Measurements from ENCODE around the gene GPC5.

The GPC5 gene

DNA sequence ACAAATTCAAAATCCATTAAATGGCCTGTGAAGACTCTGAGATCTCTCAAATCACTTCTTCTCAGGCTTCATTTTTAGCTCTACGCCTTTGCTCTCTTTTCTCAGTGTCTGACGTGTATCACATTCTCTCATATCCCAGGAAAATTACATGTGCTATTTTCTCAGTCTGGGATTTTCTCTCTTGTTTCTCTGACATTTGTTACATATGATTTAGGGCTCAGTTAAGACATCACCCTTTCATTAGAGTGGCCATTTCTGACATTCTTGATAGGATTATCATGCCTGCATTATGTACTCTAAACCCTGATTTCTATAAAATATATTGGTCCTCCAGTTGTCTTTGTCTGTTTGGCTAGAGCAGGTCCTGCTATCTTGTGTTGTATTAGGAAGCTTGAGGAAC lies 136.6 kb downstream of the GPC5 start:
- no peak for DNase-seq (ENCODE audit: low read depth in 1 of 2, low spot score in 1 of 2)

DNA sequence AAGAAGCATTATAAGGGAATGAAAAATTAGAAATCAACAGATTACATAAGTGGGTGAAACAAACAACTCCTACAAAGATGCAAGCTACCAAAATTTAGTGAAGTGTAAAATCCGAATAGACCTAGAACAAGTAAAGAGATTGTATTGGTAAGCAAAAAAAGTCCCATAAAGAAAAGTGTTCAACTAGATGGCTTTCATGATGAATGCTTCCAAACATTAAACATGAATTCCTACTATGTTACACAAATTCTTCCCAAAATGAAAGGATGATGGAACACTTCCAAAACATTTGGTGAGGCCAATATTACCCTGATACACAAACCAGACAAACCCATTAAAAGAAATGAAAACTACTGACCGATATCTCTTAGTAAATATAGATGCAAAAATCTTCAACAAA lies 139.0 kb downstream of the GPC5 start:
- no peak for DNase-seq (ENCODE audit: low read depth in 1 of 2, low spot score in 1 of 2)

DNA sequence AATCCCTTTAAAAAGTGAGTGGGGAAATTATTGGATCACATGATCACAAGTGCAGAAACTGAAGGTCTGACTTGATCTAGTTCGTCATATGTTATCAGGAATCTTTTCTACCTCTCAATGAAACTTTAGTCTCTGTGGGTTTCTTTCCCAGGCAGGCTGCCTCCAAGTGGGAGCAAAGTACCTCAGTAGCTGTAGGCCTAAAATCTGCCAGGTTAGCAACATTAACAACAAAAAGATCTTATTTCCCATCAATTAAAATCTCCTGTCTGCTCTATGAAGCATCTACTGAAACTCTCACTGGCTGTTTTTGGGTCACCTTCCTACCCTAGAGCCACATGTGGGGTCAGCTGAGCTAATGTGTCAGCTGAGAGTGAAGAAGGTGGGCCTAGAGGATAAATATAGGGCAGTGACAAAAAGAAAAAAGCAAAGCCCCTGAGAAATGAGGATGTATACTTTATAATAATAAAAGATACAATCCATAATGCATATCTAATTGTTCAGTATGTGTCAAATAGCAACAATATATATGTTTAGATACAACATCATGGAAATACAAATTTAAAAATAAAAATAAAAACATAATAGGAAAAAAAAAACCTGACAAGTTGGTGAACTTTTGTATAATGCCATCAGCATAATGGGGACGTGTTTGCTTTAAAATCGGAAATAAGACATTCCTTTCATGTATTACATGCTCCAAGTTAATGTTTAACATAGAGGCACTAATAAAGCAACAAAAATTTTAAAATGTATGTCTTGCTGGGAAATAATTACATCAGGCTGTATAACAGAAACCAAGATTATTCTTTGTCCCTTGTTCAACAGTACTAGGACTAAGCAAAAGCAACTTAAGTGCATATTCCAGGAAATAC lies 141.1 kb downstream of the GPC5 start:
- DNase-seq (ENCODE audit: low read depth in 1 of 2, low spot score in 1 of 2), result no peak

DNA sequence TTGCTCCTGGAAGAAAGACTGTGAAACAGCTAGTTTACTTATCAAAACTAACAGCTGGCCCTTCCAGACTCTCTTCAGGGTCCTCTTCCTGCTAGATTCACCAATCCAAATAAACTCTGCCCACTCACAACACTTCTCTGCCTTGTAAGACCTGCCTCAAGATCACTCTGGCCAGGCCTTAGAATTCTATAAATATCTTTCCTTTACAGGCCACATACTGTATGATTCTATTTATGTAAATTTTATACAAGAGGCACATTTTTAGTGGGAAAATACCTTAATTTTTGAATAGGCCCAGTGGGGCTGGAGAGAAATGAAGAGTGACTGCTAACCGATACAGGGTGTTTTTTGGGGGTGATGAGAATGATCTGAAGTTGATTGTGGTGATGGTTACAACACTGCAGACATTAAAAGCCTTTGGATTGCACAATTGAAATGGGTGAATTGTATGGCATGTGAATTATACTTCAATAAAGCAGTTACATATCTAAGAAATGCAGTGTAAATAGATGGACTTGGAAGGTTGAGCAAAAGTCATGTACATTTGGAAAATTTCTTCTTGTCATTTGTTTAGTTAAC lies 141.8 kb downstream of the GPC5 start:
- no peak for DNase-seq (ENCODE audit: low read depth in 1 of 2, low spot score in 1 of 2)

DNA sequence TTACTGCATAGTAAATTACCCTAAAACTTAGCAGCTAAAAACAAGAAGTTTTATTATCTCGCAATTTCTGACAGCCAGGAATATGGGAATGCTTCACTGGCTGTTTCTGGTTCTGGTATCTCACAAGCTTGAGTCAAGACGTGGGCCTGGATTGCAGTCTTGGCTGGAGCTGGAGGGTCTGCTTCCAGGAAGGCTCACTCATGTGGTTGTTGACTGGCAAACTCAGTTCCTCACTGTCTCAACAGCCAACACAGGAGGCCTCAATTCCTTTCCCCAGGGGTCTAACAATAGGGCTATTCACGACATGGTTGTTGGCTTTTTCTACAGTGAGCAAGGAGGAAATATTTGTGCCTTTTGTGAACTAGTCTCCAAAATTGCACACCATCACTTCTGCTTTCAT lies 146.3 kb downstream of the GPC5 start:
- no peak for DNase-seq (ENCODE audit: low read depth in 1 of 2, low spot score in 1 of 2)

DNA sequence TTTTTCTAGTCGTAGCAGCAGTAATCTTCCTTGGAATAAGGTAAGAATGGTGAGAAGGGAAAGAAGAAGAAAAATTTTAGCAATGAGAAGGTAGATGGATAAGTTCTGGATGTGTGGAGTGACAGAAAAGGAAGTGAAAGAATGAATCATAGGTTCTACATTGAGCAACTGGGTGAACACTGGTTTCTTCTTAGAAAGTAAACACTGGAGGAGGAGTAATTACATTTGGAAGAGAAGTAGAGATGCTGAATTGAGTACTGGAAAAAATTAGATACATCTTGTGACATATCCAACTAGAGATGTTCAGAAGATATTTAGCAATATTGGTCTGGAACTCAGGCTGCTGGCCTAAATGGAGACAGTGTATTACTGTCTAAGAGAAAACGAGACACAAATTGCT lies 148.5 kb downstream of the GPC5 start:
- no peak for DNase-seq (ENCODE audit: low read depth in 1 of 2, low spot score in 1 of 2)

DNA sequence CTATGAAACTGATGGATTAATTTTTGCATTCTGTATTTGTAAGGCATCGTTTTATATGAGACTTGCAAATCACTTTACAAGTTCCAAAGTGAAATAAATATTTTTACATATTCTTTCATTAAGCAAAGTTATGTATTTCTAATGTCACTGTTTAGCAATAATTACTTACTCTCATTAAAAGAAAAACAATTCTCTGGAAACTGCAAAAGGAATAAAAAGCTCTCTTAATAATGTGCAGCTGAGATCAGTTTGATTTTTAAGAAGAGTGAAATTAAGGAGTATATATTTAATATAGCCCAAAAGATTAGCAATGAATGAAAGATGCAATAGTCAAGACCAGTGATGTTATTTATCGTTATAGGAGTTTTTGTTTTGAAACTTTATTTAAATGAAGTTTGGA lies 155.2 kb downstream of the GPC5 start:
- no peak for DNase-seq (ENCODE audit: low read depth in 1 of 2, low spot score in 1 of 2)

DNA sequence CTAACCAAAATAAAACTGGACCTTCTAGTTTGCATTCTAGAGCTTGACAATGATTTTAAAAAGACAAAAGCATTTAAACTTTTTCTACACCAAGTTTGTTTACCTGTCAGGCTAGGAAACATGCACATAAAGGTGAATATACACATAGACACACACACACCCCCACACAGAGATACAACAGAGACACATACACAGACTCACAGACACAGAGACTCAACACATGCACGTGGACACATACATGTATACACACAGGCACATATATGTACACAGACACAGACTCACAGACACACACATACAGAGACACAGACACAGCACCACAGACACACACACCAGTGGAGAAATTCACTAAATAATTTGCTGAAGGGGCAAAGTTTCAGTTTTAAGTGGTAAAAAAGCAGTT lies 155.7 kb downstream of the GPC5 start:
- DNase-seq (ENCODE audit: low read depth in 1 of 2, low spot score in 1 of 2), result no peak

DNA sequence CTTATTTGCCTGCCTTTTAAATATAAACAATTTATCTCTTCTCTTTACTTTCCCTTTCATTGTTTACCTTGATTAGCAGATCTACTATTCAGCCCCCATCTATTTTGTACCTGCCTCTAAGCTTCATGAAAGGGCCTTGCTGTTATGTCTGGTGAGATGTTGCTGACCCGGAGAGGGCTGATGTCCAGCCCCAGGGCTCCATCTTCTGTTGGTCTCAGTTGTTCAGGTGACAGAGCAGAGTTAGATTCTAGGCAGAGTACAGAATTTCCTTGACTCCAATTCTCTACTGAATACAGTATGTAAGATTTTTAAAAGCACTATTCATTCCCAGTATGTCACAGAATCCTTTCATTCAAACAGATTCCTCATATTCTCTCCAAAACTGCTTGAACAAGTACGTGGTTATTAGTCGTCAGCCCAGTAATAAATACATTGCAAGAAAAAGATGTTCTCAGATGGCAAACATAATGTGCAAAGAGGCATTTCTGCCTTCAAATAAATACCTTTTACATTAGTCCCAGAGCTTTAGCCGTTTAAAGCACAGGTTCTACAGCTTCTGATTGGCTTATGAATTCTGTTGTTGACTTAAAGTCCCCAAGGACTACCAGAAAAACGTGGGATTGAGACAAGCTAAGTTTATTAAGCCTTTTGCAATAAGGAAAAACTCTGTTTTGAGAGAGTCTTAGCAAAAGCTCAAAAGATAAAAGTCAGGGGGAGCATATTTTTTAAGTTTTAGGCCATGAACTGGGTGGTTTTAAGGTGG lies 159.1 kb downstream of the GPC5 start:
- DNase-seq (ENCODE audit: low read depth in 1 of 2, low spot score in 1 of 2), result no peak

DNA sequence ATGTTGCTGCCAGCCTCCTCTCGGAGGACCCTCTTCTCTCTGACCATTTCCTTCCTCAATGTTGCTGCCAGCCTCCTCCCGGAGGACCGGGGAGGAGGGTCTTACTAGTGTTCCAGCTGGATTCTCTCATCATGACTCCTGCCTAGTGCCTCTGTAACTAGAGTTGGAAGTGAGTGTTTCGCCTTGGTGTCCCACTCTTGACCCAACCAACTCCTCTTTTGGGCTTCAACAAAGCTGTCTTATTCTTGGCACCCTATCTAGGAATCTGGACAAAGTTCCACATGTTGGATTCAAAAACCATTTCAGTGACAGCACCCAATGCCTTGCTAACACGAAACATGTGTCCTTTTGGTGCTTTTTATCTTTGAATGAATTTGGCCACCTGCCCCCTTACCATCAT lies 165.4 kb downstream of the GPC5 start:
- DNase-seq (ENCODE audit: low read depth in 1 of 2, low spot score in 1 of 2), result no peak

DNA sequence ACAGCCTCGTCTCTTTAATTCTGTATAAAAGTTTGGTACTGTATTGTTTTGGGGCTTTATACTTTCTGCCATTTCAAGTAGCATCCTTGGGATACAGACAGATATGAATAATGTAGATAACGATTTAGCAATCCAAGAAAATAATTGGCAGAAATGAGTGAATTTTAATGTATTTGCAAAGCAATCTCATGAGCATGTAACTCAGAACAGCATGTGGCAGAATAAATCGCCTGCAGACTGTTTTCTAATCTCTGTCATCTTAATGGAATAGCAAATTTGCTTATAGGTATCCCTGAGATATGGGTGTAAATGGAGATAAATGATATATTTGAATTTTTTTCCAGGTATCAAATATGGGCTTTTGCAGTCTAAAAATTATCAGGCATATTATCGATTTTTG lies 166.0 kb downstream of the GPC5 start:
- DNase-seq (ENCODE audit: low read depth in 1 of 2, low spot score in 1 of 2), result no peak

DNA sequence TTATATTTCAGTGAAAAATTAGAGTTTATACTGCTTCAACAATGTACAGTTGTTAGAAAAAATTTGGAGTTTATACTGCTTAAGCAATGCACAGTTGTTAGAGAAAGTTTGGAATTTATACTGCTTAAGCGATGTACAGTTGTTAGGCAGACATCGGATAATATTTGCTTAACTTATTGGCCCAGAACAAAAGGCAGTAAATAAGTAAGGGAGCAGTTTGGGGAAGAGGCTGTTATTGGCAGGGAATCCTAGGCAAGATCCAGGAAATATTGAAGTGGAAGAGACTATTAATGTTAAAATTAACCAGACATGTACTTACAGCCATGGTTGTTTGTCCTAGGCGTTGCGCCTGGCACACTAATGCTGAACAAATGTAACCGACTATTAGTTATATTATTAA lies 166.9 kb downstream of the GPC5 start:
- DNase-seq (ENCODE audit: low read depth in 1 of 2, low spot score in 1 of 2), result no peak

DNA sequence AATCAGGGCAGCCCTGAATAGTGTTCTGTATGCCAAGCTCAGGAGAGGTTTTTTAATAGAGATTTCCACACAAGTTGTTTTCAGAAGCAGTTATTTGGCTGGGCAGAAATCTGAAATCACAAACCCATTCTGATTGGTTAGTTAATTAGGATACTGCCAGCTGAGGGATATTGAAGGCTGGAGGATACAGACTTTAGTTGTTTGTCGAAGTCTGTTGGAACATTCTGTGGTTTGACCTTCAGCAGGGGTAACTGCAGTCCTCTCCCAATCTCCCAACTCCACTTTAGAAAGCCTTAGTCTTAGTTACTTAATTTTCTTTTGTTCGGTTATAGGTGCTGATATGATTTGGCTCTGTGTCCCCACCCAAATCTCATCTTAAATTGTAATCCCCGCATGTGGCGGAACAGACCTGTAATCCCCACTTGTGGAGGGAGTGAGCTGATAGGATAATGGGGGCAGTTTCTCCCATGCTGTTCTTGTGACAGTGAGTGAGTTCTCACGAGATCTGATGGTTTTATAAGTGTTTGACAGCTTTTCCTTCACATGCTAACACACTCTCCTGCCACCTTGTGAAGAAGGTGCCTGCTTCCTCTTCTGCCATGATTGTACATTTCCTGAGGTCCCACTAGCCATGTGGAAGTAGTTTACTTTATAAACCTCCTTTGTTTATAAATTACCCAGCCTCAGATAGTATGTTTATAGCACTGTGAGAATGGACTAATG lies 169.2 kb downstream of the GPC5 start:
- DNase-seq (ENCODE audit: low read depth in 1 of 2, low spot score in 1 of 2), result no peak

DNA sequence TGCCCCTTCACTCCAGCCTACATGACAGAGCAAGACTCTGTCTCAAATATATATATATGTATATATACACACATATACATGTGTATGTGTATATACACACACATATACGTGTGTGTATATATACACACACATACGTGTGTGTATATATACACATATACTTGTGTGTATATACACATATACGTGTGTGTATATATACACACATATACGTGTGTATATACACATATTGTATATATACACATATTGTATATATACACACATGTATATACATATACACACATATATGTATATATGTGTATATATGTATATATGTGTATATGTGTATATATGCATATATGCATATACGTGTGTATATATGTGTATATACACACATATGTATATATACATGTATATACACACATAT lies 173.3 kb downstream of the GPC5 start:
- DNase-seq (ENCODE audit: low read depth in 1 of 2, low spot score in 1 of 2), result no peak

DNA sequence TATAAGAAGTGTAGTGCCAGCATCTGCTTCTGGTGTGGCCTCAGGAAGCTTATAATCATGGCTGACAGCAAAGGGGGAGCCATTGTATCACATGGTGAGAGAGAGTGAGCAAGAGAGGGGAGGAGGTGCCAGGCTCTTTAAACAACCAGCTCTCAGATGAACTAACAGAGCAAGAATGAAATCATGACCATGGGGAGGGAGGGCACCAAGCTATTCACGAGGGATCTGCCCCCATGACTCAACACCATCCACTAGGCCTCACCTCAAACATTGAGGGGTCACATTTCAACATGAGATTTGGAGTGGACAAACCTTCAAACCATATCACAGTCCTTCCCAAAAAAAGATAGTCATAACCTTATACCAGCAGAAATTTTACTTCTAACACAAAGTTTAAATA lies 174.0 kb downstream of the GPC5 start:
- DNase-seq (ENCODE audit: low read depth in 1 of 2, low spot score in 1 of 2), result no peak

DNA sequence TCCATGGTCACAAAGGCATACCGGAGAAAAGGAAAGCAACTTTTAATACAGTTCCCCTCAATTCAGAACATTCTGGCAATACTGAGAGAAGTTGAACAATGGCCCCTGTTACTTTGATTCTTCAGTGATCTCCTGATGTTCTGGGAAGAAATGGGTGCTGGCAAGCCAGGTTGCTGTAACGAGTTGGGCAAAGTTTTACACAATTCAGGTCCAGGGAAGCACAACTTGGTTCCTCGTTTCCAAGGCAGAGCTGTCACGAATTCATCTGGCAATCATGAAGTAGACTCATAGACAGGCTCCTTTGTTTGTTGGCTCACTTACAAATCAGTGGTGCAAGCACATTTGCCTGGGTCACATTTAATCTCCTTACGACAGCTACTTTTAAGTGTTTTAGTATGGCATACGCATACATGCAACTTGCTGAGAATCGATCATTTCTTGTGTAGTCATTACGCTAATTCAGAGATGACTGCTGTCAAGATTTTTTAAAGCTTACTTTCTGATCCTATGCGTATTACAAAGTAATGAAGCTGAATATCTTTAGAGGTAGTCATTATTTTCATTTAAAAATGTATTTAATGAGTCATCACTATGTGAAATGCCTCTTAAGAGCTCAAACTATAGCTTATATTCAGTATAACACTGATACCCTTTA lies 174.7 kb downstream of the GPC5 start:
- no peak for DNase-seq (ENCODE audit: low read depth in 1 of 2, low spot score in 1 of 2)

DNA sequence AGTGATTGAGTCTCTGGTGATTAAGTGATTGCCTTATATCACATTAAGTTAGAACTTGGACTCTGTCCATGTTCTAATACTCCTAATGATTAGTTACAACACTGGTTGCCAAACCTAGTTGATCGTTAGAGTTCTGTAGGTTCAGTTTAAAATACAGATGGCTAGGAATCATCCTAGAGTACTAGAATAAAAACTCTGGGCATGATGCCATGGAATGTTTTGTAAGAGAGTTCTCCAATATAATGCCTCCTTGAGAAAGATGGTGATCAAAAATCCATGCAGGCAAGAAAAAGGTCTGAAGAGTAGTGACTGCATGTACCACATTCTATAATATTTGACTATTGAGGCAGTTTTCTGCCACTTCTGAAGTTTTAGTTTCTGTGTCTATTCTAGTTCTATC lies 176.3 kb downstream of the GPC5 start:
- no peak for DNase-seq (ENCODE audit: low read depth in 1 of 2, low spot score in 1 of 2)

DNA sequence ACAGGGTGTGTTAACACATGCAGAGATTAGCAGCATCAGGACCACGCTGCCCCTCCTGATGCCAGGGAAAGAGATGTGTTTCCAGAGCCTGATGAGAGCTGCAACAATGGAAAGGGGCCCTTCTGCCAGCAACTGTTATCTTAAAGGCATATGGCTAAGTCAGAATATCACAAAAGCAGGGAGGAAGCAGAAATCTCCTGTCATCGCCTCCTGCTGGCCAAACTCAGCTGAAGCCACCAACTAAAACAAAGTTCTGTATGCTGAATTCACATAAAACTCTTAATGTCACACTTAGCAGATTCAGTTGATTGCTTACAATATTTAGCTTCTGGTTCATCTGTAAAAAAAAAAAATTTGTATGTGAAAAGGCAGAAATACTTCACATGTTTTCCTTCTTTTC lies 178.2 kb downstream of the GPC5 start:
- no peak for DNase-seq (ENCODE audit: low read depth in 1 of 2, low spot score in 1 of 2)

DNA sequence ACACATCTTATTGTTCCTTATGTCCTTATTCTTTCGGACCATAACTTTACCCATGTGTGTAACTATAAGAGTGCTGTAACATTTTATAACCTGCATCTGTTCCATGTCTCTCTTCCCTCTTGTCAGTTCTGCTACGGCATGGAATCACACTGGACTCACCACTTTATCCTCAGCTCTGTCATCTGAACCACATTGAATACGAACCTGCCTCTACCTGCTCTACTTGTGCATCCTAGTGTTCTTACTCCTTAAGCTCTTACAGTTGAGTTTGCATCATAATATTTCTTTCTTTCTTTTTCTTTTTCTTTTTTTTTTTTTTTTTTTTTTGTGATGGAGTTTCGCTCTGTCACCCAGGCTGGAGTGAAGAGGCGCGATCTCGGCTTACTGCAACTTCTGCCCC lies 180.9 kb downstream of the GPC5 start:
- no peak for DNase-seq (ENCODE audit: low read depth in 1 of 2, low spot score in 1 of 2)

DNA sequence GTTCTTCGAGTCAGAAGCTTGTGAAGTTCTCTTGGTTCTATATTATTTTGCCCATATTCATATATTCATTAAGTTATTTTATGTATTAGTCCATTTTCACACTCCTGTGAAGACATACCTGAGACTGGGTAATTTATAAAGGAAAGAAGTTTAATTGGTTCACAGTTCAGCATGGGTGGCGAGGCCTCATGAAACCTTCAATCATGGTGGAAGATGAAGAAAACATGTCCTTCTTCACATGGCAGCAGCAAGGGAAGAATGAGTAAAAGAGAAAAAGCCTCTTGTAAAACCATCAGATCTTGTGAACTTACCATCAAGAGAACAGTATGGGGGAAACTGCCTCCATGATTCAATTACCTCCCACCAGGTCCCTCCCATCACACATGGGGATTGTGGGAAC lies 182.3 kb downstream of the GPC5 start:
- DNase-seq (ENCODE audit: low read depth in 1 of 2, low spot score in 1 of 2), result no peak

DNA sequence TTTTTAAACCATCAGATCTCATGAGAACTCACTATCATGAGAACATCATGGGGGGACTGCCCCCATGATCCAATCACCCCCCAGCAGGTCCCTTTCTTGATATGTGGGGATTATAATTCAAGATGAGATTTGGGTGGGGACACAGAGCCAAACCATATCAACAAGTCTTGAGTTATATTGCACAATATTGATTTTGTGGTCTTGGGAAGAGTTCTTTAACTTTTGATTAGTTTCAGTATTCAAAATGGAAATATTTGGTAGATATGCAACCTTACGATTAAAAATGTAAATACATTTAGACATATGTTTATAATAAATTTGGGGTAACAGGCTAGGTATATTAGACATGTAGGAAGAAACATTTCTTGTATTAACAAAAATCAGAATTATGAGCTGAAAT lies 188.2 kb downstream of the GPC5 start:
- DNase-seq (ENCODE audit: low read depth in 1 of 2, low spot score in 1 of 2), result no peak

All from activated T-helper 1 cell treated with anti-CD3 and anti-CD28 coated beads, Interleukin-2, amount 50 U/mL, for 16 hours (primary cell).